ENCODE data around the gene LMTK3. TPM values are rescaled to one million over a fixed set of nuclear protein-coding genes. Genes with fewer than 3 reads are reported as not detected.

The LMTK3 gene
- total and polyA plus RNA-seq, 2 of the 13 experiments (the other 11 are each of a cell fraction or from before 2014, with no cell fraction given), result 0.18 to 0.29 TPM

DNA sequence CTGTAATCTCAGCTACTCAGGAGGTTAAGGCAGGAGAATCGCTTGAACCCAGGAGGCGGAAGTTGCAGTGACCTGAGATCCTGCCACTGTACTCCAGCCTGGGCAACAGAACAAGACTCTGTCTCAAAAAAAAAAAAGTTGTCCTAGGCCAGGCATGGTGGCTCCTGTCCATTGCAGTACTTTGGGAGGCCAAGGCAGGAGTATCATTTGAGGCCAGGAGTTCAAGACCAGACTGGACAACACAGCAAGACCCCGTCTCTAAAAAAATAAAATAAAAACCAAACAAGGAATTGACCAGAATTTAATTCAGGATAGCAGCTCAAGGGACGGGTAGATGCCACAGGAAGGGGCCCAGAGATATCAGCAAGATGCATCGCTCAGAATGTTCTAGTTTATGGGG, 45.2 kb upstream of the LMTK3 start (continued):
- TF ChIP-seq ZMYM3 (CRISPR knock-in tag; IDR thresholded peaks at IDR 0.05) (peak; percentile 20; the same call in 1 of the 2 replicates), NFE2L2 (IDR thresholded peaks at IDR 0.05; ENCODE audit: low read length) (no peak)

DNA sequence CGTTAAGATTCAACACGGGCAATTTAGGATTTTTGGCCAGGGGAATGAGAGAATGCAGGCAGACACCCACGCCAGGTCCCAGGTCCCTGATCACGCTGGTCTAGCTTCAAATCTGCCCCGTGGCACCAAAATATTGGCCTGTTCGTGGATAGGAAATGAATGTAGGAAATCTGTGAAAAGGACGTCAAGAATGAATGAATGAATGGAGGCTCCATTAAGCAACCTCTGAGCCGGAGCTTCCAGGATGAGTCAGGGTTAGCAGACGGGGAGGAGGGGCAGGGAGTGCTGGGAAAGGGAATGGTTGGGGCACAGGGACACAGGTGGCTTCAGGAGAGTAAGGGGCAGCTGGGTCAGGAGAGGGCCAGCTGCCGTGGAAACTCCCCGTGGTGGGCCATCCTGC, 44.5 kb upstream of the LMTK3 start:
- Histone ChIP-seq H3K27me3 (ENCODE audit: control insufficient read depth in 1 of 2, insufficient read depth in 2 of 2, low read length in 2 of 2) (peaks cover 0 to 10% of the 10 kb centered on the region in 2 experiments; a peak in 2 of 5 replicates), H3K9me3 (ENCODE audit: low read length) (no peaks in the 10 kb centered on the region), H2AFZ (ENCODE audit: low read length) (no peak overlapping the region), H3K79me2 (ENCODE audit: insufficient read depth, low read length) (no peaks in the 10 kb centered on the region), H3K4me2 (ENCODE audit: low read depth, low read length) (peak overlapping the region; percentile 59), H3K4me1 (ENCODE audit: insufficient read depth, low read length) (peaks cover 80% of the 10 kb centered on the region), H3K9ac (ENCODE audit: insufficient read depth, low read depth, low read length) (no peak overlapping the region), H3K27ac (ENCODE audit: extremely low read length, insufficient read depth, low read length) (peak overlapping the region; percentile 35), H3K4me3 (replicated peaks in 1 of 3; ENCODE audit: insufficient read depth in 1 of 3, low read depth in 2 of 3, low read length in 3 of 3) (peak overlapping the region in 1 of 3 experiments; percentile 22; a peak in 1 of 6 replicates), H4K20me1 (ENCODE audit: insufficient read depth, low read length) (no peaks in the 10 kb centered on the region), H3K36me3 (replicated peaks in 1 of 2; ENCODE audit: control insufficient read depth in 1 of 2, insufficient read depth in 2 of 2, low read length in 2 of 2) (no peaks in the 10 kb centered on the region)
- BruUV-seq (replicated peaks), result no TSS peak
- POLR2A ChIA-PET, result interaction anchor here (1.0 to 1.2 kb wide), 2 partner anchors 12 to 18 kb away, joined by 3 to 7 read pairs; no protein-coding TSS in a partner anchor
- peak; percentile 39 for ATAC-seq
- intact Hi-C loops (cut with micrococcal nuclease; ENCODE audit: unreplicated experiment), result no loop called here
- 0% methylated on average over 10 of the region's 11 CpGs for WGBS (ENCODE audit: low lambda C conversion rate)
- CTCF ChIA-PET (ENCODE audit: low intra/inter-chr PET ratio, low total read pairs), result no interaction called here
- in situ Hi-C loops (cut with HindIII; ENCODE audit: extremely low pct_ligation_motif_present, low pct_unique_long_range_greater_than_20kb), result no loop called here
- DNase-seq (ENCODE audit: low spot score), result peak; percentile 75
- FAIRE-seq, result peak; percentile 79
- TF ChIP-seq JUN (CRISPR knock-in tag; IDR thresholded peaks at IDR 0.05) (0 out of 2 replicates have a peak, but pooled peaks have one; percentile 57), SALL1 (CRISPR knock-in tag; IDR thresholded peaks at IDR 0.05) (peak; percentile 30; the same call in 1 of the 2 replicates), ZNF263 (CRISPR knock-in tag; IDR thresholded peaks at IDR 0.05) (0 out of 2 replicates have a peak, but pooled peaks have one; percentile 32), CHD4 (IDR thresholded peaks at IDR 0.05; ENCODE audit: borderline replicate concordance, low read length) (no peak), TBX3 (IDR thresholded peaks at IDR 0.05; ENCODE audit: borderline replicate concordance) (no peak), ZNF121 (CRISPR knock-in tag; IDR thresholded peaks at IDR 0.05) (0 out of 2 replicates have a peak, but pooled peaks have one; percentile 7), ZNF24 (IDR thresholded peaks at IDR 0.05) (peak; percentile 96), PAF1 (CRISPR knock-in tag; IDR thresholded peaks at IDR 0.05) (no peak), SP5 (CRISPR knock-in tag; IDR thresholded peaks at IDR 0.05; ENCODE audit: borderline replicate concordance, low read depth) (peak; percentile 49; the same call in 1 of the 2 replicates), NCOA2 (CRISPR knock-in tag; IDR thresholded peaks at IDR 0.05) (0 out of 2 replicates have a peak, but pooled peaks have one; percentile 28), ZMYM3 (CRISPR knock-in tag; IDR thresholded peaks at IDR 0.05) (peak; percentile 58; the same call in 1 of the 2 replicates)
- TF ChIP-seq, protein P1, sequence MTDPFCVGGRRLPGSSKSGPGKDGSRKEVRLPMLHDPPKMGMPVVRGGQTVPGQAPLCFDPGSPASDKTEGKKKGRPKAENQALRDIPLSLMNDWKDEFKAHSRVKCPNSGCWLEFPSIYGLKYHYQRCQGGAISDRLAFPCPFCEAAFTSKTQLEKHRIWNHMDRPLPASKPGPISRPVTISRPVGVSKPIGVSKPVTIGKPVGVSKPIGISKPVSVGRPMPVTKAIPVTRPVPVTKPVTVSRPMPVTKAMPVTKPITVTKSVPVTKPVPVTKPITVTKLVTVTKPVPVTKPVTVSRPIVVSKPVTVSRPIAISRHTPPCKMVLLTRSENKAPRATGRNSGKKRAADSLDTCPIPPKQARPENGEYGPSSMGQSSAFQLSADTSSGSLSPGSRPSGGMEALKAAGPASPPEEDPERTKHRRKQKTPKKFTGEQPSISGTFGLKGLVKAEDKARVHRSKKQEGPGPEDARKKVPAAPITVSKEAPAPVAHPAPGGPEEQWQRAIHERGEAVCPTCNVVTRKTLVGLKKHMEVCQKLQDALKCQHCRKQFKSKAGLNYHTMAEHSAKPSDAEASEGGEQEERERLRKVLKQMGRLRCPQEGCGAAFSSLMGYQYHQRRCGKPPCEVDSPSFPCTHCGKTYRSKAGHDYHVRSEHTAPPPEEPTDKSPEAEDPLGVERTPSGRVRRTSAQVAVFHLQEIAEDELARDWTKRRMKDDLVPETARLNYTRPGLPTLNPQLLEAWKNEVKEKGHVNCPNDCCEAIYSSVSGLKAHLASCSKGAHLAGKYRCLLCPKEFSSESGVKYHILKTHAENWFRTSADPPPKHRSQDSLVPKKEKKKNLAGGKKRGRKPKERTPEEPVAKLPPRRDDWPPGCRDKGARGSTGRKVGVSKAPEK (CRISPR knock-in tag; IDR thresholded peaks at IDR 0.05; ENCODE audit: borderline replicate concordance), result 0 out of 2 replicates have a peak, but pooled peaks have one; percentile 45
- TF ChIP-seq, protein P2, sequence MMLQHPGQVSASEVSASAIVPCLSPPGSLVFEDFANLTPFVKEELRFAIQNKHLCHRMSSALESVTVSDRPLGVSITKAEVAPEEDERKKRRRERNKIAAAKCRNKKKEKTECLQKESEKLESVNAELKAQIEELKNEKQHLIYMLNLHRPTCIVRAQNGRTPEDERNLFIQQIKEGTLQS (CRISPR knock-in tag; IDR thresholded peaks at IDR 0.05), result peak; percentile 62; the same call in 1 of the 2 replicates
- TF ChIP-seq, protein P3, sequence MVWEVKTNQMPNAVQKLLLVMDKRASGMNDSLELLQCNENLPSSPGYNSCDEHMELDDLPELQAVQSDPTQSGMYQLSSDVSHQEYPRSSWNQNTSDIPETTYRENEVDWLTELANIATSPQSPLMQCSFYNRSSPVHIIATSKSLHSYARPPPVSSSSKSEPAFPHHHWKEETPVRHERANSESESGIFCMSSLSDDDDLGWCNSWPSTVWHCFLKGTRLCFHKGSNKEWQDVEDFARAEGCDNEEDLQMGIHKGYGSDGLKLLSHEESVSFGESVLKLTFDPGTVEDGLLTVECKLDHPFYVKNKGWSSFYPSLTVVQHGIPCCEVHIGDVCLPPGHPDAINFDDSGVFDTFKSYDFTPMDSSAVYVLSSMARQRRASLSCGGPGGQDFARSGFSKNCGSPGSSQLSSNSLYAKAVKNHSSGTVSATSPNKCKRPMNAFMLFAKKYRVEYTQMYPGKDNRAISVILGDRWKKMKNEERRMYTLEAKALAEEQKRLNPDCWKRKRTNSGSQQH (CRISPR knock-in tag; IDR thresholded peaks at IDR 0.05; ENCODE audit: low read depth), result 0 out of 2 replicates have a peak, but pooled peaks have one; percentile 34
- TF ChIP-seq, protein P4, sequence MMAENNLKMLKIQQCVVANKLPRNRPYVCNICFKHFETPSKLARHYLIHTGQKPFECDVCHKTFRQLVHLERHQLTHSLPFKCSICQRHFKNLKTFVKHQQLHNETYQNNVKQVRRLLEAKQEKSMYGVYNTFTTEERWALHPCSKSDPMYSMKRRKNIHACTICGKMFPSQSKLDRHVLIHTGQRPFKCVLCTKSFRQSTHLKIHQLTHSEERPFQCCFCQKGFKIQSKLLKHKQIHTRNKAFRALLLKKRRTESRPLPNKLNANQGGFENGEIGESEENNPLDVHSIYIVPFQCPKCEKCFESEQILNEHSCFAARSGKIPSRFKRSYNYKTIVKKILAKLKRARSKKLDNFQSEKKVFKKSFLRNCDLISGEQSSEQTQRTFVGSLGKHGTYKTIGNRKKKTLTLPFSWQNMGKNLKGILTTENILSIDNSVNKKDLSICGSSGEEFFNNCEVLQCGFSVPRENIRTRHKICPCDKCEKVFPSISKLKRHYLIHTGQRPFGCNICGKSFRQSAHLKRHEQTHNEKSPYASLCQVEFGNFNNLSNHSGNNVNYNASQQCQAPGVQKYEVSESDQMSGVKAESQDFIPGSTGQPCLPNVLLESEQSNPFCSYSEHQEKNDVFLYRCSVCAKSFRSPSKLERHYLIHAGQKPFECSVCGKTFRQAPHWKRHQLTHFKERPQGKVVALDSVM (CRISPR knock-in tag; IDR thresholded peaks at IDR 0.05), result peak; percentile 3; the same call in 1 of the 2 replicates

Measured in HepG2 (cell line).